22Rv1 (cell line): Measurements from ENCODE around the gene ZNF385C.

Source experiments
- ZFX ChIP-seq: fragments of 450-650 bp; IDR thresholded peaks from 2 replicates; pipeline ENCODE4 v1.6.1; 2017; ENCODE audit warnings: antibody characterized with exemption, borderline replicate concordance
- TF ChIP-seq, protein P1 (sequence below): fragments of 450-650 bp; IDR thresholded peaks from 2 replicates; pipeline ENCODE4 v1.5.1; 2017; ENCODE audit warnings: mild to moderate bottlenecking

DNA sequence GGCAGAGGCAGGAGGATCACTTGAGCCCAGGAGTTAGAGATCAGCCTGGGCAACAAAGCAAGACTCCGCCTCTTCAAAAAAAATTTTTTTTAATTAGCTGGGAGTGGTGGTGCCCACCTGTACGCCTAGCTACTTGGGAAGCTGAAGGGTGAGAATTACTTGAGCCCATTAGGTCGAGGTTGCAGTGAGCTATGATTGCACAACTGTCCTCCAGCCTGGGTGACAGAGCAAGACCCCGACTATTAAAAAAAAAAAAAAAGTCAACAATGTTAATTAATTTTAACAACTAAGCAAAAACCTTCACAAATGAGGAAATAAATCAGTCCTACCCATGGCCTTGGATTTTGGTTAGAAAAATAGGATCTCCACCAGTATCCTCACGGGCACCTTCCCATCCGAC is 8.9 kb upstream of the ZNF385C start:
- TF ChIP-seq, protein P1, sequence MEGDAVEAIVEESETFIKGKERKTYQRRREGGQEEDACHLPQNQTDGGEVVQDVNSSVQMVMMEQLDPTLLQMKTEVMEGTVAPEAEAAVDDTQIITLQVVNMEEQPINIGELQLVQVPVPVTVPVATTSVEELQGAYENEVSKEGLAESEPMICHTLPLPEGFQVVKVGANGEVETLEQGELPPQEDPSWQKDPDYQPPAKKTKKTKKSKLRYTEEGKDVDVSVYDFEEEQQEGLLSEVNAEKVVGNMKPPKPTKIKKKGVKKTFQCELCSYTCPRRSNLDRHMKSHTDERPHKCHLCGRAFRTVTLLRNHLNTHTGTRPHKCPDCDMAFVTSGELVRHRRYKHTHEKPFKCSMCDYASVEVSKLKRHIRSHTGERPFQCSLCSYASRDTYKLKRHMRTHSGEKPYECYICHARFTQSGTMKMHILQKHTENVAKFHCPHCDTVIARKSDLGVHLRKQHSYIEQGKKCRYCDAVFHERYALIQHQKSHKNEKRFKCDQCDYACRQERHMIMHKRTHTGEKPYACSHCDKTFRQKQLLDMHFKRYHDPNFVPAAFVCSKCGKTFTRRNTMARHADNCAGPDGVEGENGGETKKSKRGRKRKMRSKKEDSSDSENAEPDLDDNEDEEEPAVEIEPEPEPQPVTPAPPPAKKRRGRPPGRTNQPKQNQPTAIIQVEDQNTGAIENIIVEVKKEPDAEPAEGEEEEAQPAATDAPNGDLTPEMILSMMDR = no peak
- no peak for TF ChIP-seq ZFX
